K562 (cell line): ENCODE measurements around the gene JPH4. TPM values are rescaled to one million over a fixed set of nuclear protein-coding genes. Genes with fewer than 3 reads are reported as not detected.

Experiments used
- ATAC-seq: fragments of 200-7000 bp; cut with Tn5 transposase; 3 replicates; pipeline ENCODE4 v1.9.1; 2020; ENCODE audit warnings: moderate library complexity
- BruUV-seq: library from RNA; stranded (reverse); fragments of 400-500 nt; replicated peaks from 2 replicates; lab custom pipeline; 2021; lab: Mats Ljungman, UMichigan
- CTCF ChIA-PET: fragments of 300-600 bp; formaldehyde crosslinking; extraction: SDS; loops from one replicate; lab custom pipeline; 2021; ENCODE audit warnings: low intra/inter-chr PET ratio; lab: Yijun Ruan, JAX
- POLR2A ChIA-PET: fragments of 300-600, 350-650 bp; sonication (Branson Sonifier 250); formaldehyde crosslinking; extraction: SDS; loops from one replicate; lab custom pipeline; 2021; ENCODE audit warnings: antibody characterized with exemption, inconsistent platforms; lab: Yijun Ruan, JAX
- DNase-seq, 4 experiments: peaks; one replicate each; pipeline versions ENCODE4 v3.0.0 to v3.0.0-alpha.2; 2011 to 2018; ENCODE audit warnings: low spot score in 3 of 4, mixed read lengths in 3 of 4; ENCODE audit errors: extremely low read depth in 1 of 4
- FAIRE-seq: peaks from 2 replicates; lab custom pipeline; 2011; peaks lifted over from hg19 to GRCh38; lab: Jason Lieb, UNC
- H2AFZ ChIP-seq: 2 replicates; pipeline ENCODE4 v1.6.0; 2011; ENCODE audit warnings: low read depth, low read length, control low read depth, inconsistent platforms
- H3K27ac ChIP-seq: fragments of 200-600 bp; 3 replicates; pipeline ENCODE4 v1.8.0; 2011; ENCODE audit warnings: low read depth, mild to moderate bottlenecking, control low read depth, inconsistent platforms, low read length, moderate library complexity, mixed read lengths; ENCODE audit errors: extremely low read depth
- H3K27me3 ChIP-seq, 2 experiments: fragments of 300-600 bp in 1 of 2; 2 replicates in 1 of 2; 3 replicates in 1 of 2; pipeline versions ENCODE4 v1.6.0 to v1.8.0; 2011; ENCODE audit warnings: inconsistent platforms in 2 of 2, low read length in 2 of 2, mild to moderate bottlenecking in 1 of 2, mixed read lengths in 1 of 2, moderate library complexity in 1 of 2; ENCODE audit not compliant: control insufficient read depth in 2 of 2, insufficient read depth in 2 of 2
- H3K36me3 ChIP-seq: fragments of 300-600 bp; 3 replicates; pipeline ENCODE4 v1.8.0; 2011; ENCODE audit warnings: mild to moderate bottlenecking, low read length, inconsistent platforms; ENCODE audit not compliant: control insufficient read depth, insufficient read depth
- H3K4me1 ChIP-seq, 2 experiments: fragments of 200-600 bp in 1 of 2; replicated peaks in 1 of 2; 2 replicates in 1 of 2; 3 replicates in 1 of 2; pipeline versions ENCODE4 v1.5.1 to v1.8.0; 2011; ENCODE audit warnings: inconsistent platforms in 2 of 2, low read length in 2 of 2, mild to moderate bottlenecking in 1 of 2, mixed read lengths in 1 of 2, moderate library complexity in 1 of 2; ENCODE audit not compliant: control insufficient read depth in 2 of 2, insufficient read depth in 2 of 2
- H3K4me2 ChIP-seq: 2 replicates; pipeline ENCODE4 v1.6.1; 2011; ENCODE audit warnings: low read length, control low read depth, inconsistent platforms, mixed read lengths; ENCODE audit not compliant: insufficient read depth
- H3K4me3 ChIP-seq: fragments of 200-600 bp; sonication (generic), shearing (Covaris generic); 2 replicates; pipeline ENCODE4 v1.5.1; 2016; ENCODE audit warnings: control low read depth, inconsistent platforms
- H3K79me2 ChIP-seq: fragments of 200-600 bp; 3 replicates; pipeline ENCODE4 v1.8.0; 2011; ENCODE audit warnings: low read length, inconsistent platforms; ENCODE audit not compliant: control insufficient read depth, insufficient read depth
- H3K9ac ChIP-seq, 2 experiments: 2 replicates each; pipeline versions ENCODE4 v1.6.0 to v1.6.1; 2011; ENCODE audit warnings: low read depth in 2 of 2, low read length in 2 of 2, control low read depth in 1 of 2, inconsistent platforms in 1 of 2, mild to moderate bottlenecking in 1 of 2, mixed read lengths in 1 of 2; ENCODE audit not compliant: insufficient read depth in 1 of 2
- H3K9me1 ChIP-seq: one replicate; pipeline ENCODE4 v1.6.0; 2011; ENCODE audit warnings: inconsistent platforms, mild to moderate bottlenecking, low read length, moderate library complexity; ENCODE audit not compliant: control insufficient read depth, insufficient read depth
- H3K9me3 ChIP-seq: replicated peaks from 2 replicates; pipeline ENCODE4 v1.5.1; 2011; ENCODE audit warnings: low read depth, low read length, inconsistent platforms; ENCODE audit not compliant: control insufficient read depth, insufficient read depth
- H4K20me1 ChIP-seq: replicated peaks from 2 replicates; pipeline ENCODE4 v1.6.1; 2011; ENCODE audit warnings: low read length, inconsistent platforms, mixed read lengths; ENCODE audit not compliant: control insufficient read depth, insufficient read depth
- HDAC6 ChIP-seq: IDR thresholded peaks from 2 replicates; pipeline ENCODE4 v1.6.1; 2012; ENCODE audit warnings: low read depth, mild to moderate bottlenecking, control low read depth, inconsistent platforms, low read length, moderate library complexity
- MED1 ChIP-seq: sonication (generic); formaldehyde crosslinking; IDR thresholded peaks from 2 replicates; pipeline ENCODE4 v1.8.1; 2023; ENCODE audit warnings: missing genetic modification reagents, borderline replicate concordance
- RCOR1 ChIP-seq, 2 experiments: IDR thresholded peaks; 2 replicates each; pipeline ENCODE4 v1.6.1; 2012; ENCODE audit warnings: low read depth in 2 of 2, low read length in 2 of 2, borderline replicate concordance in 1 of 2, improper control_type of control experiment in 1 of 2
- ZNF121 ChIP-seq: sonication (generic); formaldehyde crosslinking; conservative IDR thresholded peaks from 2 replicates; pipeline ENCODE4 v1.8.0; 2022; ENCODE audit warnings: missing genetic modification reagents
- ZNF133 ChIP-seq: fragments of 250-450 bp; sonication (Bioruptor Pico); IDR thresholded peaks from 2 replicates; pipeline ENCODE4 v1.4.0; 2020; ENCODE audit warnings: mild to moderate bottlenecking
- ZNF764 ChIP-seq: fragments of 250-450 bp; sonication (Bioruptor Pico); IDR thresholded peaks from 2 replicates; pipeline ENCODE4 v1.4.0; 2020; ENCODE audit warnings: low read depth, mild to moderate bottlenecking, moderate library complexity
- ZSCAN29 ChIP-seq: fragments of 450-650 bp; IDR thresholded peaks from 2 replicates; pipeline ENCODE4 v1.6.1; 2017
- WGBS: fragments of 100-300 bp; shearing (Covaris generic); methylation state at CpG from one replicate; pipeline ENCODE4 v1.1.6; 2016; ENCODE audit warnings: low coverage, mixed read lengths; ENCODE audit not compliant: insufficient coverage; ENCODE audit errors: missing lambda C conversion rate; 5-methylcytosine and 5-hydroxymethylcytosine counted together
- in situ Hi-C: fragments of 300-500 bp; cut with MboI; formaldehyde crosslinking; loops from 4 replicates; pipeline ENCODE4 v1.15.0; 2018; ENCODE audit warnings: inconsistent platforms, mixed read lengths
- intact Hi-C: fragments of 100-400 bp; cut with micrococcal nuclease; formaldehyde crosslinking; loops from 2 replicates; pipeline ENCODE4 v1.14.2; 2022
- polyA plus RNA-seq, 8 experiments: library from polyadenylated mRNA; depleted of rRNA in 4 of 8; stranded (reverse) in 5 of 8; unstranded in 3 of 8; fragments of >200 nt; fragmentation: Nextera tagmentation in 2 of 8; fragmentation: Illumina TruSeq in 1 of 8; extraction: Ambion mirVana in 2 of 8; extraction: Trizol in 1 of 8; gene quantifications; 2 replicates each; pipeline versions ENCODE4 v1.2.1 to v1.2.3, GENCODE V29; 2011 to 2014; ENCODE audit warnings: inconsistent platforms in 1 of 8, missing spikeins in 1 of 8
- total RNA-seq, 7 experiments: library from RNA; depleted of rRNA in 6 of 7; stranded (reverse); fragments of >200 nt in 6 of 7; fragmentation: Illumina TruSeq in 2 of 7; extraction: Trizol in 2 of 7; gene quantifications; 2 replicates each; pipeline versions ENCODE4 v1.2.1 to v1.2.3, GENCODE V29; 2011 to 2021; ENCODE audit warnings: low replicate concordance in 1 of 7
- TF ChIP-seq, protein P1 (sequence below): sonication (generic); formaldehyde crosslinking; IDR thresholded peaks from 2 replicates; pipeline ENCODE4 v1.8.0; 2022; ENCODE audit warnings: mild to moderate bottlenecking, missing genetic modification reagents

The JPH4 gene
- total and polyA plus RNA-seq, 9 of the 15 experiments (the other 6 are each of a cell fraction or from before 2014, with no cell fraction given) = 0.04 to 0.13 (median 0.06) TPM; not detected in 5

DNA sequence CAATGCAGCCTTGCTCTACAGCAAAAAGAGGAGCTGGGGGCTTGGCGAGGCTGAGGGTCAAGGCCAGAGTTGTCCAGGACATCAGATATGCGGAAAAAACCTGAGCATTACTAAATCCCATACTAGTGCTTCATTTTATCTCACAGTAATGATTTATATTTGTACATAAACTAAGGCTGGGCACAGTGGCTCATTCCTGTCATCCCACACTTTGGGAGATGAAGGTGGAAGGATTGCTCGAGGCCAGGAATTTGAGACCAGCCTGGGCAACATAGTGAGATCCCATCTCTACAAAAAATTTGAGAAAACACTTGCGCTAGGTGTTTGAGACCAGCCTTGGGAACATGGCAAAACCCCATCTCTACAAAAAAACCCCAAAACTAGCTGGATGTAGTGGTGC is 11.6 kb upstream of the JPH4 start:
- in situ Hi-C loops (no loop called here), intact Hi-C loops (no loop called here)
- Histone ChIP-seq H3K27me3 (no peaks in the 10 kb centered on the region; a peak in 1 of 5 replicates), H3K27ac (no peak overlapping the region), H4K20me1 (no peaks in the 10 kb centered on the region), H3K4me3 (no peak overlapping the region), H3K36me3 (no peaks in the 10 kb centered on the region), H3K9me3 (no peaks in the 10 kb centered on the region), H3K79me2 (no peaks in the 10 kb centered on the region), H3K4me1 (peaks cover 5% of the 10 kb centered on the region in 2 experiments; a peak in 3 of 5 replicates), H3K9ac (no peak overlapping the region), H2AFZ (no peak overlapping the region), H3K4me2 (no peak overlapping the region), H3K9me1 (no peaks in the 10 kb centered on the region)
- no TSS peak for BruUV-seq
- ATAC-seq (no peak), DNase-seq (no peak), FAIRE-seq (no peak)
- TF ChIP-seq, protein P1, sequence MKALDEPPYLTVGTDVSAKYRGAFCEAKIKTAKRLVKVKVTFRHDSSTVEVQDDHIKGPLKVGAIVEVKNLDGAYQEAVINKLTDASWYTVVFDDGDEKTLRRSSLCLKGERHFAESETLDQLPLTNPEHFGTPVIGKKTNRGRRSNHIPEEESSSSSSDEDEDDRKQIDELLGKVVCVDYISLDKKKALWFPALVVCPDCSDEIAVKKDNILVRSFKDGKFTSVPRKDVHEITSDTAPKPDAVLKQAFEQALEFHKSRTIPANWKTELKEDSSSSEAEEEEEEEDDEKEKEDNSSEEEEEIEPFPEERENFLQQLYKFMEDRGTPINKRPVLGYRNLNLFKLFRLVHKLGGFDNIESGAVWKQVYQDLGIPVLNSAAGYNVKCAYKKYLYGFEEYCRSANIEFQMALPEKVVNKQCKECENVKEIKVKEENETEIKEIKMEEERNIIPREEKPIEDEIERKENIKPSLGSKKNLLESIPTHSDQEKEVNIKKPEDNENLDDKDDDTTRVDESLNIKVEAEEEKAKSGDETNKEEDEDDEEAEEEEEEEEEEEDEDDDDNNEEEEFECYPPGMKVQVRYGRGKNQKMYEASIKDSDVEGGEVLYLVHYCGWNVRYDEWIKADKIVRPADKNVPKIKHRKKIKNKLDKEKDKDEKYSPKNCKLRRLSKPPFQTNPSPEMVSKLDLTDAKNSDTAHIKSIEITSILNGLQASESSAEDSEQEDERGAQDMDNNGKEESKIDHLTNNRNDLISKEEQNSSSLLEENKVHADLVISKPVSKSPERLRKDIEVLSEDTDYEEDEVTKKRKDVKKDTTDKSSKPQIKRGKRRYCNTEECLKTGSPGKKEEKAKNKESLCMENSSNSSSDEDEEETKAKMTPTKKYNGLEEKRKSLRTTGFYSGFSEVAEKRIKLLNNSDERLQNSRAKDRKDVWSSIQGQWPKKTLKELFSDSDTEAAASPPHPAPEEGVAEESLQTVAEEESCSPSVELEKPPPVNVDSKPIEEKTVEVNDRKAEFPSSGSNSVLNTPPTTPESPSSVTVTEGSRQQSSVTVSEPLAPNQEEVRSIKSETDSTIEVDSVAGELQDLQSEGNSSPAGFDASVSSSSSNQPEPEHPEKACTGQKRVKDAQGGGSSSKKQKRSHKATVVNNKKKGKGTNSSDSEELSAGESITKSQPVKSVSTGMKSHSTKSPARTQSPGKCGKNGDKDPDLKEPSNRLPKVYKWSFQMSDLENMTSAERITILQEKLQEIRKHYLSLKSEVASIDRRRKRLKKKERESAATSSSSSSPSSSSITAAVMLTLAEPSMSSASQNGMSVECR (CRISPR knock-in tag) = no peak
- no peak for TF ChIP-seq HDAC6
- TF ChIP-seq ZNF764 = no peak
- TF ChIP-seq MED1 (CRISPR knock-in tag) = no peak
- peak; percentile 31; the same call in 1 of the 2 replicates for TF ChIP-seq ZNF121 (CRISPR knock-in tag)
- TF ChIP-seq RCOR1 (IDR thresholded peaks at IDR 0.05; ENCODE audit: borderline replicate concordance in 1 of 2, low read depth in 2 of 2, low read length in 2 of 2) = no peak
- no peak for TF ChIP-seq ZSCAN29
- TF ChIP-seq ZNF133 (CRISPR knock-in tag) = no peak
- ChIA-PET POLR2A (no interaction called here), CTCF (interaction anchor here (0.9 kb wide), 1 partner anchor 21 kb away, joined by 5 read pairs; no protein-coding TSS in a partner anchor)
- WGBS = 50% methylated on average over 2 of the region's 4 CpGs
